H9 (cell line): ENCODE results near the gene AFAP1. TPM values are rescaled to one million over a fixed set of nuclear protein-coding genes. Genes with fewer than 3 reads are reported as not detected.

ENCODE experiments used
- DNase-seq: peaks from one replicate; pipeline ENCODE4 v3.0.0-alpha.2; 2017
- H2AFZ ChIP-seq: one replicate; pipeline ENCODE4 v1.6.1; 2013; ENCODE audit warnings: mild to moderate bottlenecking, low read length, control low read depth, moderate library complexity
- H2AK5ac ChIP-seq: 2 replicates; pipeline ENCODE4 v1.6.1; 2013; ENCODE audit warnings: low read length, control low read depth, mixed read lengths; ENCODE audit not compliant: insufficient read length
- H2BK120ac ChIP-seq: one replicate; pipeline ENCODE4 v1.6.1; 2013; ENCODE audit warnings: low read depth, mild to moderate bottlenecking, low read length, control low read depth, inconsistent platforms; ENCODE audit not compliant: poor library complexity, severe bottlenecking
- H2BK12ac ChIP-seq: 2 replicates; pipeline ENCODE4 v1.6.1; 2013; ENCODE audit warnings: low read length, control low read depth, mixed read lengths, low read depth; ENCODE audit not compliant: insufficient read length
- H2BK15ac ChIP-seq: 2 replicates; pipeline ENCODE4 v1.6.1; 2013; ENCODE audit warnings: low read depth, low read length, control low read depth
- H2BK20ac ChIP-seq: one replicate; pipeline ENCODE4 v1.6.1; 2013; ENCODE audit warnings: low read depth, mild to moderate bottlenecking, low read length, control low read depth, inconsistent platforms; ENCODE audit not compliant: poor library complexity, severe bottlenecking
- H2BK5ac ChIP-seq: 2 replicates; pipeline ENCODE4 v1.6.1; 2013; ENCODE audit warnings: low read length, control low read depth, mixed read lengths; ENCODE audit not compliant: insufficient read length
- H3K14ac ChIP-seq: 2 replicates; pipeline ENCODE4 v1.6.1; 2013; ENCODE audit warnings: low read length, control low read depth; ENCODE audit not compliant: insufficient read depth
- H3K18ac ChIP-seq: 2 replicates; pipeline ENCODE4 v1.6.1; 2013; ENCODE audit warnings: low read depth, mild to moderate bottlenecking, mixed read lengths, low read length, control low read depth; ENCODE audit not compliant: insufficient read length
- H3K23ac ChIP-seq: 2 replicates; pipeline ENCODE4 v1.6.1; 2013; ENCODE audit warnings: low read length, control low read depth, mixed read lengths, low read depth; ENCODE audit not compliant: insufficient read length
- H3K23me2 ChIP-seq: 2 replicates; pipeline ENCODE4 v1.6.1; 2013; ENCODE audit warnings: low read depth, mild to moderate bottlenecking, mixed read lengths, low read length, control low read depth; ENCODE audit not compliant: insufficient read length, poor library complexity, severe bottlenecking
- H3K27ac ChIP-seq: 2 replicates; pipeline ENCODE4 v1.5.1; 2013; ENCODE audit warnings: low read length, control low read depth, mixed read lengths, low read depth; ENCODE audit not compliant: insufficient read length
- H3K27me3 ChIP-seq: 2 replicates; pipeline ENCODE4 v1.6.1; 2013; ENCODE audit warnings: low read length, control low read depth, inconsistent platforms; ENCODE audit not compliant: insufficient read depth
- H3K4ac ChIP-seq: 2 replicates; pipeline ENCODE4 v1.6.1; 2013; ENCODE audit warnings: low read depth, mild to moderate bottlenecking, control low read depth, inconsistent platforms, low read length, moderate library complexity
- H3K4me1 ChIP-seq: 2 replicates; pipeline ENCODE4 v1.6.1; 2013; ENCODE audit warnings: low read length, control low read depth, inconsistent platforms; ENCODE audit not compliant: insufficient read depth
- H3K4me2 ChIP-seq: 2 replicates; pipeline ENCODE4 v1.6.1; 2013; ENCODE audit warnings: low read length, control low read depth, mixed read lengths; ENCODE audit not compliant: insufficient read length, insufficient read depth
- H3K56ac ChIP-seq: 2 replicates; pipeline ENCODE4 v1.6.1; 2013; ENCODE audit warnings: low read depth, mild to moderate bottlenecking, mixed read lengths, low read length, control low read depth; ENCODE audit not compliant: insufficient read length
- H3K79me1 ChIP-seq: 2 replicates; pipeline ENCODE4 v1.6.1; 2013; ENCODE audit warnings: low read depth, mild to moderate bottlenecking, moderate library complexity, low read length, control low read depth, inconsistent platforms; ENCODE audit not compliant: insufficient read depth, poor library complexity, severe bottlenecking
- H3K79me2 ChIP-seq: 2 replicates; pipeline ENCODE4 v1.6.1; 2013; ENCODE audit warnings: low read length, control low read depth, inconsistent platforms; ENCODE audit not compliant: insufficient read depth
- H3K9ac ChIP-seq: 2 replicates; pipeline ENCODE4 v1.6.1; 2013; ENCODE audit warnings: low read length, control low read depth, mixed read lengths; ENCODE audit not compliant: insufficient read length; ENCODE audit errors: extremely low read depth
- H3K9me3 ChIP-seq: one replicate; pipeline ENCODE4 v1.6.1; 2013; ENCODE audit warnings: low read depth, low read length, inconsistent platforms; ENCODE audit not compliant: control insufficient read depth
- H3T11ph ChIP-seq: one replicate; pipeline ENCODE4 v1.6.1; 2013; ENCODE audit warnings: mild to moderate bottlenecking, low read length, control low read depth, inconsistent platforms
- H4K20me1 ChIP-seq: one replicate; pipeline ENCODE4 v1.6.1; 2013; ENCODE audit not compliant: control insufficient read depth, insufficient read length, insufficient read depth
- H4K5ac ChIP-seq: 2 replicates; pipeline ENCODE4 v1.6.1; 2013; ENCODE audit warnings: low read depth, mild to moderate bottlenecking, mixed read lengths, low read length, control low read depth; ENCODE audit not compliant: insufficient read length
- H4K8ac ChIP-seq: replicated peaks from 2 replicates; pipeline ENCODE4 v1.6.1; 2013; ENCODE audit warnings: low read length, control low read depth, mixed read lengths, low read depth; ENCODE audit not compliant: insufficient read length
- H4K91ac ChIP-seq: 2 replicates; pipeline ENCODE4 v1.6.1; 2013; ENCODE audit warnings: low read depth, mild to moderate bottlenecking, moderate library complexity, mixed read lengths, low read length, control low read depth; ENCODE audit not compliant: insufficient read length
- H3K27ac Mint-ChIP-seq, 3 experiments: 2 replicates in 2 of 3; 3 replicates in 1 of 3; pipeline ENCODE4 v1.8.0; 2020 to 2021; ENCODE audit warnings: mixed read lengths in 3 of 3, mild to moderate bottlenecking in 1 of 3, moderate library complexity in 1 of 3
- H3K27me3 Mint-ChIP-seq: 2 replicates; pipeline ENCODE4 v1.8.0; 2021; ENCODE audit warnings: low read depth, mild to moderate bottlenecking, moderate library complexity, mixed read lengths
- H3K36me3 Mint-ChIP-seq, 3 experiments: 2 replicates in 2 of 3; 3 replicates in 1 of 3; pipeline ENCODE4 v1.8.0; 2020 to 2021; ENCODE audit warnings: low read depth in 3 of 3, mixed read lengths in 3 of 3; ENCODE audit not compliant: insufficient read depth in 1 of 3
- H3K4me1 Mint-ChIP-seq, 2 experiments: 2 replicates each; pipeline ENCODE4 v1.8.0; 2020; ENCODE audit warnings: mixed read lengths in 2 of 2
- H3K4me3 Mint-ChIP-seq, 2 experiments: 2 replicates in 1 of 2; 3 replicates in 1 of 2; pipeline ENCODE4 v1.8.0; 2020 to 2021; ENCODE audit warnings: mild to moderate bottlenecking in 2 of 2, mixed read lengths in 2 of 2, moderate library complexity in 1 of 2
- H3K9me3 Mint-ChIP-seq, 2 experiments: 2 replicates in 1 of 2; 3 replicates in 1 of 2; pipeline ENCODE4 v1.8.0; 2020; ENCODE audit warnings: mild to moderate bottlenecking in 2 of 2, mixed read lengths in 2 of 2, moderate library complexity in 1 of 2
- WGBS: extraction: QIAGEN DNeasy Blood & Tissue Kit; methylation state at CpG from one replicate; pipeline ENCODE4 v1.1.7; 2013; ENCODE audit warnings: missing lambda C conversion rate, low lambda C conversion rate, mixed read lengths; ENCODE audit not compliant: insufficient read length; ENCODE audit errors: extremely low coverage; 5-methylcytosine and 5-hydroxymethylcytosine counted together
- total RNA-seq: library from RNA; stranded (reverse); gene quantifications from 2 replicates; pipeline ENCODE4 v1.2.1, GENCODE V29; 2021
- TF ChIP-seq, protein P1 (sequence below): fragments of 200-600 bp; sonication (generic); conservative IDR thresholded peaks from 3 replicates; pipeline ENCODE4 v1.8.0; 2021; ENCODE audit warnings: antibody characterized with exemption, mild to moderate bottlenecking

Gene AFAP1
- total RNA-seq, 1 experiment from 2014 or later = 6.5 TPM

DNA sequence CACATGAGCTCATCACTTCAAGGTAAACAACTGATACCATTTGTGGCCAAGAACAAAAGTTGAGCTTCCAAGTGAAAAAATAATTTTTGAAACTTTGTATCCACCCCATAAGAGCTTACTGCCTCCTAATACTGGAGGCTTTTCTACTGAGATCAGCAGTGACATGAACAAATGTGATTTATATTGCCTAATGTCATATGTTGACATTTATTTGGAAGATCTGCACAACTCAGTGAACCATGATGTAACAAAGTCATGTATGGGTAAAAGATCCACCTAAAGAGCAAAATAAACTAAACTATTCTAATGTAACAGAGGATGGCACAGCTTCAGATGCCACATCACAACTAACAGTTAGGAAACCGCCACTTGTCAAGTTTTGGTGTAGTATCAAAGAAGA lies 65.8 kb downstream of the AFAP1 start:
- Histone ChIP-seq H3K27ac (no peak overlapping the region), H4K8ac (no peak overlapping the region), H3K79me1 (no peaks in the 10 kb centered on the region), H2BK15ac (no peak overlapping the region), H3K4ac (no peak overlapping the region), H3K27me3 (no peaks in the 10 kb centered on the region), H3K4me2 (no peak overlapping the region), H4K20me1 (no peaks in the 10 kb centered on the region), H2BK5ac (no peak overlapping the region), H3K9me3 (peaks cover 10% of the 10 kb centered on the region), H3K56ac (no peak overlapping the region), H2AK5ac (no peak overlapping the region), H4K5ac (no peak overlapping the region), H2AFZ (no peak overlapping the region), H2BK12ac (no peak overlapping the region), H2BK20ac (no peak overlapping the region), H3K18ac (no peak overlapping the region), H3K4me1 (no peaks in the 10 kb centered on the region), H3K9ac (no peak overlapping the region), H4K91ac (no peak overlapping the region), H3K23ac (no peak overlapping the region), H3T11ph (no peak overlapping the region), H3K23me2 (no peaks in the 10 kb centered on the region), H3K79me2 (peaks cover 6% of the 10 kb centered on the region; the same call in 1 of the 2 replicates), H2BK120ac (no peak overlapping the region), H3K14ac (no peak overlapping the region)
- TF ChIP-seq, protein P1, sequence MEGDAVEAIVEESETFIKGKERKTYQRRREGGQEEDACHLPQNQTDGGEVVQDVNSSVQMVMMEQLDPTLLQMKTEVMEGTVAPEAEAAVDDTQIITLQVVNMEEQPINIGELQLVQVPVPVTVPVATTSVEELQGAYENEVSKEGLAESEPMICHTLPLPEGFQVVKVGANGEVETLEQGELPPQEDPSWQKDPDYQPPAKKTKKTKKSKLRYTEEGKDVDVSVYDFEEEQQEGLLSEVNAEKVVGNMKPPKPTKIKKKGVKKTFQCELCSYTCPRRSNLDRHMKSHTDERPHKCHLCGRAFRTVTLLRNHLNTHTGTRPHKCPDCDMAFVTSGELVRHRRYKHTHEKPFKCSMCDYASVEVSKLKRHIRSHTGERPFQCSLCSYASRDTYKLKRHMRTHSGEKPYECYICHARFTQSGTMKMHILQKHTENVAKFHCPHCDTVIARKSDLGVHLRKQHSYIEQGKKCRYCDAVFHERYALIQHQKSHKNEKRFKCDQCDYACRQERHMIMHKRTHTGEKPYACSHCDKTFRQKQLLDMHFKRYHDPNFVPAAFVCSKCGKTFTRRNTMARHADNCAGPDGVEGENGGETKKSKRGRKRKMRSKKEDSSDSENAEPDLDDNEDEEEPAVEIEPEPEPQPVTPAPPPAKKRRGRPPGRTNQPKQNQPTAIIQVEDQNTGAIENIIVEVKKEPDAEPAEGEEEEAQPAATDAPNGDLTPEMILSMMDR = no peak
- Mint-ChIP-seq H3K36me3 (peaks cover 12 to 36% (median 21%) of the 10 kb centered on the region in 3 experiments), H3K4me3 (no peak overlapping the region), H3K27me3 (no peaks in the 10 kb centered on the region), H3K27ac (no peak overlapping the region), H3K4me1 (peaks cover 10 to 13% of the 10 kb centered on the region in 2 experiments), H3K9me3 (peaks cover 10 to 17% of the 10 kb centered on the region in 2 experiments; a peak in 4 of 5 replicates)
- DNase-seq = no peak
- WGBS = no CpG with 5 or more reads among the region's 1 CpG
